Measurements from ENCODE around the gene CEP170B.

CEP170B gene

GRCh38 chr14:104931304-104931770, 66.3 kb downstream of the CEP170B start:
- peaks cover 25% of the 10 kb centered on the region for H3K27me3 ChIP-seq (replicated peaks)
- TF ChIP-seq CTCF (IDR thresholded peaks at IDR 0.05; ENCODE audit: low read depth, low read length, missing control alignments): no peak
- no peak for DNase-seq
- H3K36me3 ChIP-seq (replicated peaks): no peaks in the 10 kb centered on the region
- in situ Hi-C loops (cut with HindIII; ENCODE audit: low pct_ligation_motif_present, low sequenced_read_pairs): no loop called here
- H3K4me3 ChIP-seq (ENCODE audit: low read depth, low read length): no peak overlapping the region
- no peak overlapping the region for H3K27ac ChIP-seq

- no peak overlapping the region for H3K27ac ChIP-seq
- no peak overlapping the region for H3K4me3 ChIP-seq (ENCODE audit: low read depth, low read length)
- peaks cover 25% of the 10 kb centered on the region for H3K27me3 ChIP-seq (replicated peaks)
- no peak for DNase-seq
- no peak for TF ChIP-seq CTCF (IDR thresholded peaks at IDR 0.05; ENCODE audit: low read depth, low read length, missing control alignments)
- no peaks in the 10 kb centered on the region for H3K36me3 ChIP-seq (replicated peaks)
- in situ Hi-C loops (cut with HindIII; ENCODE audit: low pct_ligation_motif_present, low sequenced_read_pairs): no loop called here
Measured at GRCh38 chr14:104931771-104932675, 67.0 kb downstream of the CEP170B start.

GRCh38 chr14:104932676-104933631, 67.9 kb downstream of the CEP170B start:
- peaks cover 25% of the 10 kb centered on the region for H3K27me3 ChIP-seq (replicated peaks)
- no peaks in the 10 kb centered on the region for H3K36me3 ChIP-seq (replicated peaks)
- no peak overlapping the region for H3K27ac ChIP-seq
- peak; percentile 66 for TF ChIP-seq CTCF (IDR thresholded peaks at IDR 0.05; ENCODE audit: low read depth, low read length, missing control alignments)
- peak; percentile 35 for DNase-seq
- peak overlapping the region; percentile 32 for H3K4me3 ChIP-seq (ENCODE audit: low read depth, low read length)
- in situ Hi-C loops (cut with HindIII; ENCODE audit: low pct_ligation_motif_present, low sequenced_read_pairs): no loop called here

GRCh38 chr14:104933746-104934733, 69.0 kb downstream of the CEP170B start:
- no peak for DNase-seq
- in situ Hi-C loops (cut with HindIII; ENCODE audit: low pct_ligation_motif_present, low sequenced_read_pairs): no loop called here
- Histone ChIP-seq H3K27me3 (replicated peaks) (peaks cover 25% of the 10 kb centered on the region), H3K27ac (no peak overlapping the region), H3K36me3 (replicated peaks) (no peaks in the 10 kb centered on the region), H3K4me3 (ENCODE audit: low read depth, low read length) (no peak overlapping the region)
- TF ChIP-seq CTCF (IDR thresholded peaks at IDR 0.05; ENCODE audit: low read depth, low read length, missing control alignments): no peak

All from brain microvascular endothelial cell (primary cell).